ENCODE data around the gene STARD10.

STARD10 gene

GRCh38 chr11:72782081-72782920 is 11.5 kb downstream of the STARD10 start:
- no peak for TF ChIP-seq Cebpa-rat (IDR thresholded peaks at IDR 0.05)
- Histone ChIP-seq H3K4me3 (peak overlapping the region; percentile 56 to 73 (median 65); a peak in 18 of 20 replicates), H3K4me2 (peak overlapping the region; percentile 77 to 89 (median 87)), H3K4me1 (peaks cover 25 to 49% (median 41%) of the 10 kb centered on the region in 10 experiments), H3K27me3 (peaks cover 9 to 23% (median 17%) of the 10 kb centered on the region in 11 experiments; a peak in 18 of 22 replicates), H3K27ac (no peak overlapping the region), H3K9ac (peak overlapping the region in 5 of 11 experiments; percentile 41 to 76 (median 74); a peak in 3 of 22 replicates), H4K20me1 (peaks cover 0 to 31% (median 4%) of the 10 kb centered on the region in 11 experiments; a peak in 7 of 22 replicates), H3K9me3 (replicated peaks in 1 of 11) (no peaks in the 10 kb centered on the region), H3K36me3 (no peaks in the 10 kb centered on the region)

GRCh38 chr11:72781313-72782080 is 12.3 kb downstream of the STARD10 start:
- Histone ChIP-seq H3K4me1 (peaks cover 17 to 49% (median 39%) of the 10 kb centered on the region in 10 experiments), H4K20me1 (peaks cover 0 to 31% (median 4%) of the 10 kb centered on the region in 11 experiments; a peak in 7 of 22 replicates), H3K4me3 (peak overlapping the region; percentile 56 to 73 (median 65)), H3K36me3 (no peaks in the 10 kb centered on the region), H3K27me3 (peaks cover 9 to 23% (median 17%) of the 10 kb centered on the region in 11 experiments; a peak in 18 of 22 replicates), H3K9ac (peak overlapping the region; percentile 58 to 82 (median 74)), H3K9me3 (replicated peaks in 1 of 11) (no peaks in the 10 kb centered on the region), H3K4me2 (peak overlapping the region; percentile 84 to 92 (median 89)), H3K27ac (peak overlapping the region in 7 of 11 experiments; percentile 28 to 54 (median 41); a peak in 10 of 22 replicates)
- TF ChIP-seq Cebpa-rat (IDR thresholded peaks at IDR 0.05), result no peak

- Histone ChIP-seq H3K36me3 (no peaks in the 10 kb centered on the region), H3K4me1 (peaks cover 14 to 49% (median 37%) of the 10 kb centered on the region in 10 experiments), H3K4me2 (peak overlapping the region; percentile 77 to 92 (median 89)), H3K4me3 (peak overlapping the region; percentile 56 to 73 (median 65)), H3K27ac (peak overlapping the region in 2 of 11 experiments; percentile 42 to 54; a peak in 1 of 22 replicates), H3K9me3 (replicated peaks in 1 of 11) (no peaks in the 10 kb centered on the region), H3K27me3 (peaks cover 9 to 23% (median 17%) of the 10 kb centered on the region in 11 experiments; a peak in 18 of 22 replicates), H3K9ac (peak overlapping the region; percentile 58 to 82 (median 74); a peak in 21 of 22 replicates), H4K20me1 (peaks cover 0 to 31% (median 4%) of the 10 kb centered on the region in 11 experiments; a peak in 7 of 22 replicates)
- no peak for TF ChIP-seq Cebpa-rat (IDR thresholded peaks at IDR 0.05)
These were observed 12.9 kb downstream of the STARD10 start for GRCh38 chr11:72781063-72781312.

GRCh38 chr11:72780296-72781062 is 13.4 kb downstream of the STARD10 start:
- Histone ChIP-seq H4K20me1 (peaks cover 0 to 31% (median 4%) of the 10 kb centered on the region in 11 experiments; a peak in 7 of 22 replicates), H3K27me3 (peaks cover 9 to 23% (median 17%) of the 10 kb centered on the region in 11 experiments; a peak in 18 of 22 replicates), H3K9ac (peak overlapping the region in 10 of 11 experiments; percentile 64 to 82 (median 74); a peak in 14 of 22 replicates), H3K27ac (no peak overlapping the region), H3K9me3 (replicated peaks in 1 of 11) (no peaks in the 10 kb centered on the region), H3K4me2 (peak overlapping the region; percentile 77 to 92 (median 89)), H3K4me1 (peaks cover 14 to 46% (median 37%) of the 10 kb centered on the region in 10 experiments), H3K36me3 (no peaks in the 10 kb centered on the region), H3K4me3 (peak overlapping the region; percentile 56 to 73 (median 65); a peak in 18 of 20 replicates)
- no peak for TF ChIP-seq Cebpa-rat (IDR thresholded peaks at IDR 0.05)

- peaks cover 15 to 46% (median 37%) of the 10 kb centered on the region in 10 experiments for H3K4me1 ChIP-seq
- H3K4me2 ChIP-seq, result peak overlapping the region in 5 of 11 experiments; percentile 84 to 92 (median 89); a peak in 6 of 22 replicates
- H3K9me3 ChIP-seq (replicated peaks in 1 of 11), result no peaks in the 10 kb centered on the region
- H4K20me1 ChIP-seq, result peaks cover 0 to 35% (median 4%) of the 10 kb centered on the region in 11 experiments; a peak in 7 of 22 replicates
- no peak for TF ChIP-seq Cebpa-rat (IDR thresholded peaks at IDR 0.05)
- H3K27me3 ChIP-seq, result peaks cover 9 to 23% (median 17%) of the 10 kb centered on the region in 11 experiments; a peak in 18 of 22 replicates
- no peak overlapping the region for H3K4me3 ChIP-seq
- H3K27ac ChIP-seq, result no peak overlapping the region
- 0 out of 22 replicates have a peak overlapping the region, but pooled peaks of 2 of the 11 experiments have one; percentile 8 to 23 for H3K9ac ChIP-seq
- no peaks in the 10 kb centered on the region for H3K36me3 ChIP-seq
These were observed 14.2 kb downstream of the STARD10 start for GRCh38 chr11:72779495-72780128.

GRCh38 chr11:72778535-72779494 is 15.0 kb downstream of the STARD10 start:
- Histone ChIP-seq H4K20me1 (peaks cover 0 to 43% (median 5%) of the 10 kb centered on the region in 11 experiments; a peak in 9 of 22 replicates), H3K4me2 (peak overlapping the region in 3 of 11 experiments; percentile 2 to 22 (median 15); a peak in 2 of 22 replicates), H3K4me3 (no peak overlapping the region), H3K9ac (no peak overlapping the region), H3K4me1 (peaks cover 23 to 51% (median 40%) of the 10 kb centered on the region in 10 experiments), H3K27ac (no peak overlapping the region), H3K9me3 (replicated peaks in 1 of 11) (no peaks in the 10 kb centered on the region), H3K36me3 (no peaks in the 10 kb centered on the region), H3K27me3 (peaks cover 9 to 23% (median 17%) of the 10 kb centered on the region in 11 experiments; a peak in 18 of 22 replicates)
- TF ChIP-seq Cebpa-rat (IDR thresholded peaks at IDR 0.05), result no peak

- Histone ChIP-seq H3K9me3 (replicated peaks in 1 of 11) (no peaks in the 10 kb centered on the region), H3K4me2 (peak overlapping the region in 5 of 11 experiments; percentile 2 to 24 (median 15); a peak in 4 of 22 replicates), H3K27ac (no peak overlapping the region), H4K20me1 (peaks cover 0 to 48% (median 5%) of the 10 kb centered on the region in 11 experiments; a peak in 9 of 22 replicates), H3K9ac (no peak overlapping the region), H3K36me3 (no peaks in the 10 kb centered on the region), H3K4me3 (no peak overlapping the region), H3K27me3 (peaks cover 9 to 23% (median 17%) of the 10 kb centered on the region in 11 experiments; a peak in 18 of 22 replicates), H3K4me1 (peaks cover 33 to 61% (median 50%) of the 10 kb centered on the region in 10 experiments)
- no peak for TF ChIP-seq Cebpa-rat (IDR thresholded peaks at IDR 0.05)
These were observed 16.0 kb downstream of the STARD10 start for GRCh38 chr11:72777755-72778278.
